Measurements from ENCODE around the gene MFNG.

The MFNG gene

GRCh38 chr22:37448516-37449127 lies 37.6 kb downstream of the MFNG start:
- DNase-seq (ENCODE audit: low read depth): no peak

DNA sequence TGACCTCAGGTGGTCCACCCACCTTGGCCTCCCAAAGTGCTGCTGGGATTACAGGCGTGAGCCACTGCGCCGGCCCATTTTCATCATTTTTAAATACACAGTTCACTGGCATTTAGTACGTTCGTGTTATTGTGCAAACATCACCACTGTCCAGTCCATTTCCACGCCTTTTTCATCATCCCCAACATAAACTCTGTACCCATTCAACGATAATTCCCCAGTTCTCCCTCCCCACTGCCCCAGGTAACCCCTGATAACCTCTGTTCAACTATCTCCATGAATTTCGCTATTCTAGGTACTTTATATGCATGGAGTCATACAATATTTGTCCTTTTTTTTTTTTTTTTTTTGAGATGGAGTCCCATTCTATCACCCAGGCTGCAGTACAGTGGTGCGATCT lies 40.7 kb downstream of the MFNG start:
- DNase-seq (ENCODE audit: low read depth): no peak

GRCh38 chr22:37443977-37444376 lies 42.2 kb downstream of the MFNG start:
- no peak for DNase-seq (ENCODE audit: low read depth)

DNA sequence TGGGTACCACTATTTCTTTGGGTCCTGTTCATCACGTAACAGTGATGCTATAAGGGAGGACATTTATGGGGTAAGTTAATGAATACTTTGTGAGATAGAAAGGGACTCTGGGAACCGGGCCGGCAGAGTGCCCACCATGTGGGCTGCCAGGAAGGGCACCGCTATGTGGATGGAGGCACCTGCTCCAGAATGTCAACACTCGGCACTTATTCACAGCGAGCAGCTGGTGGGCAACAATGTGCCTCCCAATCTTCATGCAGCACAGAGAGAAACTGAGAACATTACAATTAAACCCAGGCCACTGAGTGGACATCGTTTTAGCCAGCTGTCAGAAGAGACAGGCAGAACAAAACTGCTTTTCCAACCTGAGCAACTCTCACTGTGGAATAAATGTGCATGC lies 43.1 kb downstream of the MFNG start:
- DNase-seq (ENCODE audit: low read depth): no peak

DNA sequence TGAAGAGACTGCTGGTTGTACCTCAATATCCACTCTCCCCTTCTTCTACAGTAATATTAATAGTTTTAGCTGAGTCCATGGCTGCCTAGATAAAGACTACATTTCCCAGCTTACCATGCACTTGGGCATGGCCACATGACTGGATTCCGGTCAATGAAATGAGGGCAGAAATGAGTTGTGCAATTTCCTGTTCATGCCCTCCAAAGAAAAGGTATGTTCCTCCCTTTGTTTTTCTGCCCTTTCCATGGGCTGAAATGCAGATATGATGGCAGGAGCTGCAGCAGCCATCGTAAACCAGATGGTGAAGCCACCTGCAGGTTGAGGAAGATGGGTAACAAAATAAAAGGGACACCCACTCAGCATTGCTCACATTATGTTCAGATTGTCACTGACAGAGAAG lies 43.6 kb downstream of the MFNG start:
- DNase-seq (ENCODE audit: low read depth): no peak

GRCh38 chr22:37442135-37442534 lies 44.0 kb downstream of the MFNG start:
- DNase-seq (ENCODE audit: low read depth): no peak

DNA sequence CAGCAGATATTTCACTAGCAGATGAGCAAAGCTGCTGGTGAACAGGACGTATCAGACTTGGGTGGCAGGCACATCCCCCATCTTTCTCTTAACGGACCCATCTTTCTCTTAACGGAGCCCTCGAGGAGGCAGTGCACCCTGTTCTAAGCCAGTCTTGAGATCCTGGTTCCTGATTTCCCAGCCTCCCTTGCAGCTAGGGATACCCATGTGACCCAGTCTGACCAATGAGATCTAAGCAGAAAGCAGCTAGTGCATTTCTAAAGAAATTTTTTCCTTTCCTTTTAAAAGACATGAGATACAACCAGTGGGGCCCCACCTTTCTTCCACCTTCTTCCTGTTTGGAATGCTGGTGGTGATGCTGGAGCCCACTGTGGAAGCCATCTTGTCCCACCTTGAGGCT lies 45.3 kb downstream of the MFNG start:
- DNase-seq (ENCODE audit: low read depth): no peak

GRCh38 chr22:37439347-37439746 lies 46.8 kb downstream of the MFNG start:
- no peak for DNase-seq (ENCODE audit: low read depth)

- DNase-seq (ENCODE audit: low read depth): no peak
Measured at GRCh38 chr22:37435970-37436603, 50.1 kb downstream of the MFNG start.

DNA sequence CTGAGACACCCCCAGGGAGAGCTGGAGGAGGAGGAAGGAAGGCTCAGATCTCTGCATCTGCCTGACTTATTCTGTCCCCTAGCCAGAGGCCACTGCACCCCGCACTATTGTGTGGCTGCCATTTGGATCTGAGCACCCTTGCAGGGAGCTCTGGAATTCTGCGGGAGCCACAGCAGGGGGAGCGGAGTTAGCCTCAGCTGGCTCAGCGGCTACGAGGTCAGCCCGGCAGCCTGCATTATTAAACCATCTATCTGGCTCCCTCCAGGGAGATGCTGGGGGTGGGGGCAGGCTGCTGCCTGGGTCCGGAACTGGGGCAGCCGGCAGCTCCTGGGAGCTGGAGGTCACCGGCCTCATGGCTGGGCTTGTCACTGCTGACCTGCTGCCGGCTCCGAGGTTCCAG lies 52.4 kb downstream of the MFNG start:
- DNase-seq (ENCODE audit: low read depth): no peak

DNA sequence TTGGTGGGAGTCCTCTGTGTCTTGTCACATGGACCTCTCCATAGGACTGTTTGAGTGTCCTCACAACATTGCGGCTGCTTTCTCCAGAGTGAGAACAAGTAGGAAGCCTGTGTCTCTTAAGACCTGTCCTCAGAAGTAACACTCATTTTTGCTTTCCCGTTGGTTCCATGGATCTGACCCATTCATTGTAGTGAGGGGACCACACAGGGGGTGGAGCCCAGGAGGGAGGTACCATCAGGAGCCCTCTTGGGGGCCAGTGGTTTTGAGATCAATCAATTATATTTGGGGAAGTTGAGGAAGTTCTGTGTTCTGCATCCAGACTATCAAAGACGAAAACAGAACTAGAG lies 53.5 kb downstream of the MFNG start:
- DNase-seq (ENCODE audit: low read depth): no peak

- peak; percentile 99 for DNase-seq (ENCODE audit: low read depth)
Measured at GRCh38 chr22:37431801-37432707, 54.1 kb downstream of the MFNG start.

GRCh38 chr22:37431366-37431765 lies 54.8 kb downstream of the MFNG start:
- DNase-seq (ENCODE audit: low read depth): no peak

DNA sequence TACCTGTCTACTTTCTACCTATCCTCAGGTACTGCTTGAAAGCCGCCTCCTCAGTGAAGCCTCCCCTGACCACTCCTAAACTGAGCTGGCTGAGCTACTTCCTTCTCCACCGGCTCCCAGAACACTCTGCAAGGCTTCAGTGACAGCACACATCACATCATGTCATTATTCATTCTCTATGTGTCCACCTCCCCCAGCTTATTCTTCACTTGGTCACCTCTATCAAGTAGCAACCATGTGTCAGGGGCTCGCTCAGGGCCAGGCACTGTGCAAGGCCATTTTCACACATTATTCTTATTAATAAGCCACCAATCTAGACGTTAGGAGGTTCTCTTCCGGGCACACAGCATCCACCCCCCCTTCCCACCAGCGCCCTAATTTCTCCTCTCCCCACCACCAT lies 55.2 kb downstream of the MFNG start:
- DNase-seq (ENCODE audit: low read depth): no peak

GRCh38 chr22:37428649-37429586 lies 57.3 kb downstream of the MFNG start:
- DNase-seq (ENCODE audit: low read depth): no peak

- no peak for DNase-seq (ENCODE audit: low read depth)
Measured at GRCh38 chr22:37427711-37428635, 58.2 kb downstream of the MFNG start.

GRCh38 chr22:37427135-37427710 lies 59.0 kb downstream of the MFNG start, which contains the start of gene ELFN2:
ELFN2 (minus strand) TSS chr22:37427479; CDS start chr22:37375534, 51,945 bp downstream.
- DNase-seq (ENCODE audit: low read depth): no peak

GRCh38 chr22:37426706-37427134 lies 59.5 kb downstream of the MFNG start:
- DNase-seq (ENCODE audit: low read depth): no peak

DNA sequence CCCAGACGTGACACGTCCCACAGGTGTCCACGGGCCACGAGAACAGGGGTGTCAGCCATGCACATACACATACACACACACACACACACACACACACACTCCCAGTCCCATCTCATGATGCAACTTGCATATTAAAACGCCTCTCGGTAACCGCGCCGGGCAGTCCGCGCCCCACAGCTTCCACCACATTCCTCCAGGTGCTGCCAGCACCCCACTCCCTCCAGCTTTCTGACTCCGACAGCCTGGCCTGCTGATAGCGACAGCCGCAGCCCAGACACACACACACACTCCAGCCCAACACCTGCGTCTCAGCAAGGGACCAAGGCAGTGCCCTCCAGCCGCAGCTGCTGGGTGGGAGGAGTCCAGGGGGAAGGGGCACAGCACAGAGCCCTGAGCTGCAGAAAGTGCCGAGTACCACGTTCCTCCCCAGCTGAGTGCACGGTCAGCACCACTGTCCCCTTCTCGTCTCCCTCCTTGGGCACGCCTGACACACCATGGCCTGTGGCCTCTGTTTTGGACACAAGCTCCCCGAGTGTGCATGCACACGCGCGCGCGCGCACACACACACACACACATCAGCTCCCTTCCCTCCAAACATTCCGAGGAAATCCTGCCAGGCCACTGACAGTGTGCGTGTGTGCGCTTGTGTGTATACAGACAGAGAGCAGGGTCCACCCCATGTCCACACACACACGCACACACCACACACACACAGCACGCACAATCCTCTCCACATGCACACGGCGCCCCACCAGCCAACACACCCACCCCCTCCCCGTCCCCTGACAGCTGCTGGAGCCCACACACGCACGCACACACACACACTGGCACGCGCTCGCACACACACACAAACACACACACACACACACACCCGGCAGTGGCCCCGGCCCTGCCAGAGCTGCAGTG lies 60.1 kb downstream of the MFNG start:
- DNase-seq (ENCODE audit: low read depth): no peak

All from HS-5 (cell line).